ENCODE data around the gene BPIFB1.

BPIFB1 gene, protein sequence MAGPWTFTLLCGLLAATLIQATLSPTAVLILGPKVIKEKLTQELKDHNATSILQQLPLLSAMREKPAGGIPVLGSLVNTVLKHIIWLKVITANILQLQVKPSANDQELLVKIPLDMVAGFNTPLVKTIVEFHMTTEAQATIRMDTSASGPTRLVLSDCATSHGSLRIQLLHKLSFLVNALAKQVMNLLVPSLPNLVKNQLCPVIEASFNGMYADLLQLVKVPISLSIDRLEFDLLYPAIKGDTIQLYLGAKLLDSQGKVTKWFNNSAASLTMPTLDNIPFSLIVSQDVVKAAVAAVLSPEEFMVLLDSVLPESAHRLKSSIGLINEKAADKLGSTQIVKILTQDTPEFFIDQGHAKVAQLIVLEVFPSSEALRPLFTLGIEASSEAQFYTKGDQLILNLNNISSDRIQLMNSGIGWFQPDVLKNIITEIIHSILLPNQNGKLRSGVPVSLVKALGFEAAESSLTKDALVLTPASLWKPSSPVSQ

DNA sequence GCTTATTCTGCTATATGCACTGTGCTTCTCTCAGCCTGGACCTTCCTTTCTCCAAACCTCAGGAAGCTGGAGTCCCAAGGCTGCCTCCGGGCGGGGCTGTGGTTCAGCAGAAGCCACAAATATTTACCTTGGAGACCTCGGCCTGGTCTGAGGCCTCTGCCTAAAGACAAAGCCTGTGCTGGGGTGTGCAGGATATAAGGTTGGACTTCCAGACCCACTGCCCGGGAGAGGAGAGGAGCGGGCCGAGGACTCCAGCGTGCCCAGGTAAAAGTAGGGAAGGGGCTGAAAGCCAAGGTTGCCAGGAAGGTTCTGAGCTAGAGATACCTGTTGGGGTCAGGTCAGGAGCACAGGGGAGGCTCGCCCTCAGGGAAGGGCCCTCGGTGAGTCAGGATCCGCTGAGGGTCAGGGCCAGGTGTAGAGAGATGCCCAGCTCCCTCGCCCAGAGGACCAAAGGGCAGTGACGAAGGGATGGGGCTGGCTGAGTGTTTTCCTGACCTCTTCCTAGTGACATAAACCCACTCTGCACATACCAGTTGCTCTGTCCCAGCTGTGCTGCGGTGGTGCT, at the start of gene BPIFB1:
Gene BPIFB1, plus strand, starts transcription at position 224 of the 565 bp plus-strand sequence. CDS start 2,860 bp downstream, outside the sequence.
- no peak for DNase-seq

DNA sequence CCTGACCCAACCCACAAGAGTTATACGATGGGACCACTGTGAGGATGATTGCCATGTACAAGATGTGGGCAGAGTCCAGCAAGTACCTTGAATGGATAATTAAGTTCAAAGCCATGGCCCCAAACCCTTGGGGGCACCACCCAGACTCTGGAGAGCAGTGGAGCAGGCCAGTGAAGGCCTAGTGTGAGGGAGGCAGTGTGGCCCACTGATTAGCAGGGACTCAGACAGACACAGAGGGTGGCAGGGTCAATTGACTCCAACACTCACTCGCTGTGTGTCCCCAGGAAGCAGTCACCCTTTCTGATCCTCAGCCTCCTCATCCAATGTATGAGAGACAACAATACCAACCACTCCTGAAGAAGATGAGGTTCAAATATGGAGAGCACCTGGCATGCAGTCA, 49.0 kb upstream of the BPIFB1 start:
- no peak for DNase-seq

DNA sequence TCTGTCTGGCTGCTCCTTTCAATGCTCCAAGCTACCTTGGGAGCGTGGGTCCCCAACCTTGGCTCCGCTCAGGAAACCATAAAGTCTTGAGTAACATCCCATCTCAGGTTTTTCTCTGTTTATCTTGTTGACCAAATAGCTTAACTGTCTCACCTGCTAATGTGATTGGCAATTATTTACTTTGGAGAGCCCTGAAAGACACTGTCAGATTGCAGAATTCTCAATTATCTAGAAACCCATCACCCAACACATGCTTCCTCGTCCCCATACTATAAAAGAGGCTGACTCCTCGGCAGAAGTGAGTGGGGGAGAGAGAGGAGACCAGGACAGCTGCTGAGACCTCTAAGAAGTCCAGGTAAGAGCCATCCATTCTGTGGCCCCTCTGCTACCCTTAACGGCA, 47.3 kb upstream of the BPIFB1 start, which contains the start of gene BPIFA1:
Gene BPIFA1, plus strand, starts transcription at position 301 of the 400 bp plus-strand sequence. CDS start 1,716 bp downstream, outside the sequence.
- no peak for DNase-seq

DNA sequence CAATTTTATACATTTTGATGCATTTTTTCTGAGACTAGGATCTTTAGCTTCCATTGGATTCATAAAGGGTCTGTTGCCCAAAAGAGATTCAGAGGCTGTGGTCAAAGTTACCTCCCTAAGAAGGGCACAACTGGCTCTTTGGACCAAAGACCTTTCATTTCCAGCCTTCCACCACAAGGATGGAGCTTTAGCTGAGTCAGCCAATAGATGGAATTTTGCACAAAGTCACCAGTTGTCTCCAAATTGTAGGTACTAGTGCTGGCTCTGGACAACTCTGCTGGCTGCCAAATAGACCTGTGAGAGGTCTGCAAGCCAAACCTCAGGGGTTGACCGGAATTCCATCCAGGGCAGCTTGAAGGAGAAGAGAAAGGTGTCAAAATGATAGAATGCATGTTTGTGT, 46.7 kb upstream of the BPIFB1 start:
- DNase-seq: no peak

DNA sequence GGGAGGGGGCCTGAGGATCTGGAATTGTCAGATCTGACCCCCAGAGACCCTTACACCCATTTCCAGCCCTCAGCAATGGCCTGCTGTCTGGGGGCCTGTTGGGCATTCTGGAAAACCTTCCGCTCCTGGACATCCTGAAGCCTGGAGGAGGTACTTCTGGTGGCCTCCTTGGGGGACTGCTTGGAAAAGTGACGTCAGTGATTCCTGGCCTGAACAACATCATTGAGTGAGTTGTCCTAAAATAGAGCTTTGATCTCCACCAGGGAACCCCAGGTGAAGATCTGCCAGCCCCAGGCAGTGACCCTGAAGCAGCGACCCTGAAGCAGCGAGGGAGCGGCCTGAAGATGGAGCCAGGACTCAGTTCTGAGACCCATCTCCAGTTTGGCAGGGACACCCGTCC, 45.0 kb upstream of the BPIFB1 start:
- DNase-seq: no peak

DNA sequence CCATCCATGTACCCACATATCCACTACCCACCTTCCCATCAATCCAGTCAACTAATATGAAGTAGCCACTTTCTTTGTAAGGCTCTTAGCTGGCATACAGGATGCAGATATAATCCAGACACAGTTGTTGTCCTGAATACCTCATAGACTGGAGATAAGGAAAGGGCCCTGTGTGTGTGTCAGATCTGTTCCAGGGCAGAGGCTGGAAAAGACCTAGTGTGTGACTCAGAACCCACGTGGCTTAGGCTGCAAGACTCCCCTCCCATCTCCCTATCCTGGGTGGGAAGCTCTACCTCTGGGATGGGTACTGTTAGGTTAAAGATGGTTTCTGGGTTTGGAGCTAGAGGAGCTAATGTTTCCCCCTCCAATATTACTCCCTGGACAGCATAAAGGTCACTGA, 43.6 kb upstream of the BPIFB1 start:
- no peak for DNase-seq

DNA sequence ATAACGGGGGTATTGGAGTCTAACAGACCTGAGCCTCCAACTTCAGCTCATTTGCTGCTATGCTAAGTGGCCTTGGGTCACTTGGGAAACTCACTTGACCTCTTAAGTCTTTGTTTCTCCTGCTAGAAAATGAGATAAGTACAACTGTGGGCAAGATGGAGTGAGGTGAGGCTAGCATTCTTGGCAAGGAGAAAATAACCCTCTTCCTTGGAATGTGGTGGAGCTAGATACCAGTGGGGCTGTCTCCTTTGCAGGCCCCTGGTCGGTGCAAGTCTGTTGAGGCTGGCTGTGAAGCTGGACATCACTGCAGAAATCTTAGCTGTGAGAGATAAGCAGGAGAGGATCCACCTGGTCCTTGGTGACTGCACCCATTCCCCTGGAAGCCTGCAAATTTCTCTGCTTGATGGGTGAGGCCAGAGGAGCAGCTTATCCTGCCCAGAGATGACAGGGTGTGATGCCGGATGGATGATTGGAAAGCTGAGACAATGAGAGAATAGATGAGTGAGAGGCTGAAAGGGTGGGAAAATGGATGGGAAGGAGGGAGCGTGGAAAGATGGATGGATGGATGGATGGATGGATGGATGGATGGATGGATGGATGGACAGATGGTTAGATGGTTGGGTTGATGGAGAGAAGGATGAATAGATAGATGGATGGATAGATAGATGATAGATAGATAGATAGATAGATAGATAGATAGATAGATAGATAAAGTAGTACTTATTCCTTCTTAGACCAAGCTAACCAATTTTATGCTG, 42.9 kb upstream of the BPIFB1 start:
- DNase-seq: no peak

DNA sequence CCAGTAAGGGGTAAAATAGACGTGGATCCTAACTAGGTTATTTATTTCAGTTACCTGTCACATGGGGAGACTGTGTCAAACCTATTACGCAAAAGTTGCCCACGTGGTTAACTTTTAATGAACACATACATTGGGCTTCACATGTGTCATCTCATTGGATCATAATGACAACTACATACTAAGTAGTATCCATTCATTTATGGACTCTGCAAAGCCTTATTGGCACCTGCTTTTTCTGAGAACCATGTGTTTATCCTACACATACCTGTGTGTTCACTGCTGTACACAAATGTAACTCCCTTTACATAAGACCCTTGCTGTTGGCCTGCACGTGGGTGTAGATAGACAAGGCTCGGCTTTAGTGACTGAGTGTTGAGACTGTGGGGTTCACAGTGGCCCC, 42.1 kb upstream of the BPIFB1 start:
- DNase-seq: no peak

DNA sequence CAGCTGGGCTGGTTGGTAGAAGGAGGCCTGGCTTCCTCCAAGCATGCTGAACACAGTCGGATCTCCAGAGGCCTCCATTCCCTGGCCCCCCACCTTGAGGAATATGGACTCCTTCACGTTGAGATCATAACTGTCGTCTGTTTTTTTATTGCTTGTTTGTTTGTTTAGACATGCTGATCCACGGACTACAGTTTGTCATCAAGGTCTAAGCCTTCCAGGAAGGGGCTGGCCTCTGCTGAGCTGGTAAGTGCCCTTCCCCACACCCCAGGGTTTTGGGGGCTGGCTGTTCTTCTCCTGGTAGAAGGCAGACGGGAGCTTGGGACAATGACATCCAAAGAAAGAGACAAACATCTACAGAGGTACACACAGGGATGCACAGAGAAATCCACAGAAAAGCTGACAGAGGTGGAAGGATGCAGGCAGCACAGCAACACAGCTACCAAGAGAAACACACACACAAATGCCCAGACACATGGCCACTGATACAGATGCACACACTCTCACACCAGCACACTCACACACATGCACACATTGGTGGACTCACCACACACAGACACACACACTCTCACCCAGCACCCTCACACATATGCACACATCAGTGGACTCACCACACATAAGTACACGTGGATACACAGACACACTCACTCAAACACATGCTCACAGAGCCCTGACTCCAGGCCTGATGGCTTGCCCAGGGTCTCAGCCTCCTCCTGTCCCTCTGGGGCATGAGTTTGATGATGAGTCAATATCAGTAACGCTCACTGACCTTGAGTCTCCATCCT, 40.5 kb upstream of the BPIFB1 start:
- no peak for DNase-seq

DNA sequence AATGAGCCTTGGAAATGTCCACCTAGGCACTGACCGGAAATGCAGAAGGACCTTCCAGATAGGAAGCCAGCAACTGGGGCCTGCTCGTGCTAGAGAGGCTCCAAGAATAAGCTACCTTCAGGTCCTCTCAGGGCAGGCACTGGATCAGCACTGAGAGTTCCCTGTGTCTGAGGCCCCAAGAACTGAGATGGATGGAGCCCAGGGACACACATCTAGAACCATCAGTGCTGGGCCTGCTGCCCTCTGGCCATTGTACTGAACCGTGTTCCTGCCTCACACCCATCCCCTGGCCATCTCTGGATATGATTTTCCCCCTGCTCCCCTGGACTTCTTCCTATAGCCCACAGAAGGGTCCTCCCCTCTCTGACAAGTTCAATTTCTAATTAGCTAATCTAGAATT, 36.9 kb upstream of the BPIFB1 start:
- no peak for DNase-seq

DNA sequence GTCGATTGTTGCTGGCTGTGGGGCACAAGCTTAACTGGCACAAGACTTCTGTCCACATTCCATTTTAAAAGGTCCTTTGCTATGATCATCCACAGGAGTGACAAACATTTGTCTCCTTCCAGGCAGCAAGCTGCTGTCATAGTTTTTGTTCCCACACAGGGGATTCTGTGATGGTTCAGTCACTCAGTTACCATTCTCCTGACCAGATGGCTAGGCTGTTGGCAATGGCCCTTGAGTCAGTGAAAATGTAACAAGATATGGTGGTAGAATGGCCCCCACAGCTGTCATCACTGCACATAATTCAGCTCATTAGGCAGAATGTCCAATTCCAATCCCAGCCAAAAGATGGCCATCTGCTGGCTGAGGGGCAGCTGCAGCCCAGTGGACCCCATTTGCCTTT, 33.6 kb upstream of the BPIFB1 start:
- DNase-seq: no peak

DNA sequence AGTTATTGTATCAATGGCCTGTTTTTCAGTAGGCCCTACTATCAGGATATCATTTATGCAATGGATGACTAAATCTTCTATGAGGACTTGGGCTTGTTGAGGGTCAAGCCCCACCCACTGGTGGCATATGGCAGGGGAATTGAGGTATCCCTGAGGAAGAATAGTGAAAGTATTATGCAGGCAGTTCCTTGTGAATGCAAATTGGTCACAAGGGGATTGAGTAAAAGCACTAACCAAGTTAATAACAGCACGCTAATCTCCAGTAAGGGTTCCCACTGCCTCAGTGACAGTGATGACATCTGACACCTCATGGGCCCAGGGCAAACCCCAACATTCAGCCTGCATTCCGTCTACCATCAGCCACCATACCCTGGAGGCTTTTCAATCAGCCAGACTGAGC, 32.3 kb upstream of the BPIFB1 start:
- no peak for DNase-seq

DNA sequence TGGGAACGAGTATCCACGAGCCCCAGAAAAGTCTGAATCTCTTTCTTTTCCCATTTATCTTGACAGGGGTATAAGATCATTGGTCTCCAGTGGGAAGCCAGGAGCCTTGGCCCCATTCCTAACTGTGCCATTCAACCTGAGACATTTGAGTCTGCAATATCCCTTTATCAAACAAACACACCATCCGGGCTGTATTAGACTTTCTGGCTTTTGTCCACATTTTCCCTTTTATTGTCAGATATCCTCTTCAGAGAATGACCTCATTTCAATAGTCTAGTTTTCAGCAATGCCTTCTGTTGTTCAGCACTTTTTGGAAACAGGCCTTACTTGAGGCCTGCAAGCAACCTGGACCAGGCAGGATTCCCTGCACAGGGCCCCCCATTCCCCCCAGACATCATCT, 31.5 kb upstream of the BPIFB1 start:
- no peak for DNase-seq

DNA sequence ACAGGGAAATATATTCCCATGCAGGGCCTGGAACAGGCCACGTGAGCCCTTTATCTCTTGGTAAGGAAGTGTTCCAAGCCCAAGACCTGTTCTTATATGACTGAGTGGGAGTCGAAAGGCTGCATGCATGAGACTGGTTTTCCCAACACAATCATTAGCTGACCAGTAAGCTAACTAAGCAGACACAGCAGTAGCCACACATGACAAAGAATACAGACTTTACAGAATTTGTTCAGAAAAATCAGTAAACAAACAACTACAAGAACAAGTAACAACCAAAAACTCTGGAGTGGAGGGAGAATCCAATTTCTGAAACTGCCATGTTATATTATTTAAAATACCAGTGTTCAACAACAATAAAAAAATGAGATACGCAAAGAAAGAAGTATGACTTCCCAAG, 30.6 kb upstream of the BPIFB1 start:
- DNase-seq: no peak

DNA sequence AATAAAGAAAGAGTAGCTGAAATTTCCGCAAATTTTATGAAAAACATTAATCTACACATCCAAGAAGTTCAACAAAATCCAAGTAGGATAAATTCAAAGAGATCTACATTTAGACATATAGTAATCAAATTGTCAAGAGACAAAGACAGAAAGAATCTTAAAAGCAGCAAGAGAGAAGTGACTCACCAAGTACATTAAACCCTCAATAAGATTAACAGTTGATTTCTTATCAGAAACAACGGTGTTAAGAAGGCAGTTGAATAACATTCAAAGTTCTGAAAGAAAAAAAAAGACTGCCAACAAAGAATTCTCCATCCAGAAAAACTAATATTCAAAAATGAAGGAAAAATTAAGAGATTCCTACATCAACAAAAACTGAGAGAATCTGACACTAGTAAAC, 28.0 kb upstream of the BPIFB1 start:
- no peak for DNase-seq

DNA sequence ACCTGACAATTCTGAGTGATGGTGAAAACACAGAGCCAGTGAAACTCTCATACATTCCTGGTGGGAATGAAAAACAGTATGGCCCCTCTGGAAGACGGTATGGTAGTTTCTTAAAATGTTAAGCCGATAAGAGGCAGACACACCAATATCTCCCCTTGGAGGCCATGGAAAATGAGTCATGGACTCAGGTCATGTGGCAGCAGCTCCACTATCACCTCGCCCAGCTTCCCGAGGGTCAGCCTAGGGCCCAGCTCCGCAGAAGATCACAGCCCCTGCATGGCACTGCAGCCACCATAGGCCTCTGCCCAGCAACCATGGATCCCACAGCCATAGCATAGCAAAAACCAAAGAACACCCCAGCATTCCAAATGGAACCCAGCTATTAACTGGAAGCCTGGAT, 25.8 kb upstream of the BPIFB1 start:
- no peak for DNase-seq

DNA sequence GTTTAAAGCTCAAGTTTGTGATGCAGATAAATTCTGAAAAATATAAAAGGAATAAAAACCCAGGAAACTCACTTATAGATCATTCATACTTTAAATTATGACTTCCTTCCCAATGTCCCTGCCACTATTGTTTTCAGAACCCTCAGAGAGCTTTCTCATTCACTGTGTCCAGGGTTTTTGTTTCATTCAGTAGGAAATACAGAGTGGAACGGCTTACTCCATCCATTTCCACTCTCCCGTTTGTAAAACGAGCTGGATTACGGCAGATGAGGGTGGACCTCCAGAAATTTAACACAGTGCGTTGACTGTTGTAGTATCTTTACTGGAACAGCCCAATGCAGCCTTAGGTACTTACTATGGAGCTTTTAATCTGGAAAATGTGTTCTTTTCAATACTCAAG, 23.6 kb upstream of the BPIFB1 start:
- no peak for DNase-seq

DNA sequence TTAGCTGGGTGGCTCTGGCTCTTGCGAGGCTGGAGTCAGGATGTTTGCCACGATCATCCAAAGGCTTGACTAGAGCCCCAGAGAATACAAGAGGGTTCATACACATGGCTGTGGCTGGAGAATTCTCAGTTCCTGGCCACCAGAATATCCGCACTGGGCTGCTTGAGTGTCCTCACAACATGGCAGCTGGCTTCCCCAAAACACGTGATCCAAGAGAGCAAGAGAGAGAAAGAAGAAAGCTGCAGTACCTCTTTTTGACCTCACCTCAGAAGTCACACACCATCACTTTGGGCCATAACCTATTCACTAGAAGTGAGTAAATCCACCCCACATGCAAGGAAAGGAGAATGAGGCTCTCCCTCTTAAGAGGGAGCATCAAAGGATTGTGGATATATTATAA, 21.5 kb upstream of the BPIFB1 start:
- no peak for DNase-seq

DNA sequence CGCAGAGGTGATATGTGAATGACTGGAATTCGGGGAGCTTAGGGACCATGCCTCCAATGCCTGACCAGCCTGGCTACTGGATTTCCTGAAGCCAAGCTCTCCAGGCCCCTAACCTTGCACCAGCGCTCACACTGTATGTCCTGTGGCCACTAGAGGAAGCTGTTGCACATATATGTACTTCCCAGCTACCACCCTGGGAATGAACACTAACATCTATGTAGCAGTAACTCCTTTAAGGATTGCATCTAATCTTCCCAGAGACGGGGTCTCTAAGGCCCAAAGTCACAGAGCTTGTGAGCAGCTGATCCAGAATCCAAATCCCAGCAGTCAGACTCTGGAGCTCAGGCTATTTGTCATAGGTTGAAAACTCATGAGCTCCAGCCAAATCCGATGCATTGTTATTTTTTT, 20.4 kb upstream of the BPIFB1 start:
- DNase-seq: peak; percentile 11

DNA sequence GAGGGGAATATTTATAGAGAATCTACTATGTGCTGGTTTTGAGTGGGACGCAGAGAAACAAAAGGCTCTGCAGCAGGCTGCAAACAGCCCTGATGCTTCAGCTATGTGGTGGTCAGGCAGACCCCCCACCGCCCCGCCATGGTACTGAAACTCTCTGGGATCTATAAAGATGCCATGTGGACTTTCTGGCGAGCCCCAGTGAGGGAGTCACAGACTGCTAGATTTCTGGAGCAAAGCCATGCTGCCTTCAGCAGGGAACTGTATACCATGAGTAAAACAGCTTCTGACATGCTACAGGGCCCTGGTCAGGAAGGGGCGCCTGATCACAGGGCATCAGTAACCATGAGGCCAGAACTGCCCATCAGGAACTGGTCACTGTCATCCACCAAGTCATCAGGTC, 19.2 kb upstream of the BPIFB1 start:
- no peak for DNase-seq

DNA sequence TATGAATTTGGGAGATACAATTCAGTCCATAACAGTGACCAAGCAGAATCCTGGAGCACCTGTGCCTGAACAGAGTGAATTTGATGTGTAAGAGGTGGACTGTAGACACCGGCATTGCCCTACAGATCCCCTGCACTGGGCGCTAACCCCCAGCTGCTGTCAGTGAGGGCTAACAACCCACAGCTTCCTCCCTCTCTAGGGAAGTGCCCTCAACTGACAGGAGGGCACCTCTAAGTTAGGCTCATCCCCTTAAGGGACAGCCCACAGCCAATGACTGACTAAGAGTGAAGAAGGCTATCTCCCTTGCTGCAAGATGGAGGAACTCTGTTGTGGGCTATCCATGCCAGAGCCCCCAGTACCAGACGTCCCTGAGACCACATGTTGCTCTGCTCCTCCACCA, 15.3 kb upstream of the BPIFB1 start:
- no peak for DNase-seq

DNA sequence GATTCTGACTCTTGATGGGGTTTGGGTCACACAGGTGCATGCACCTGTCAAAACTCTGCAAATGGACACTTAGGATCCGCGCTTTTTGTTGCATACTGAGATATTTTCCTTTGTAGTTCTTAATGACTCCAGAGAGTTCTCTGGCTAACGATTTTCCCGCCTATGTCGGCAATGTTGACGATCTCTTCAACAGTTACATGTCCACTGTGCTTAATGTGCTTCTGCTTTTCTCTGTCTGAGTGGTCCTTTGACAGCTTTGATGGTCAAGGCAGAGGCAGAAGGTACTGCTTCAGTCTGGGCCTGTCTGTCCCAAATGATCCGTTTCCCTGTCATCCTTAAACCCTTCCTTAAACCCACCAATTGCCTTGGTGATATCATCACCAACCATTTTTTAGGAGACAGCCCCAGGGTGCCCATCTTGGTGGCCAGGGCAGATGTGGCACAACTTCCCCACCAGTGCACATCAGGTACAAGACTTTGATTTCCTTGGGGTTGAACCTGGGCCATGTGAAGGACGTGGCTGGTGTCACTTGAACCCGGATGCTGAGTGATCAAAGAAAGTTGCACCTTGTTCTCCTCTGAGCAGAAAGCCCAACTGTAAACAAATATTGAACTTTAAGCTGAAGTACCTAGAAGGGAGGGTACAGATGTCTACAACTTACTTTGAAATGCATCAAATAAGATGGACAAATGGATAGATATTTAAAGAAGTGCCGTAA, 10.7 kb upstream of the BPIFB1 start:
- no peak for DNase-seq
